Thyroid gland (tissue), 4 donors: Measurements from ENCODE around the gene DNER.

Source experiments
- POLR2A ChIP-seq, 2 donors: fragments of 450-650 bp; IDR thresholded peaks; one replicate each; pipeline ENCODE4 v1.6.1; 2017; ENCODE audit warnings: antibody characterized with exemption in 2 of 2, mild to moderate bottlenecking in 2 of 2, moderate library complexity in 1 of 2
- TF ChIP-seq, protein P1 (sequence below), 6 experiments: fragments of 200-600 bp in 3 of 6; fragments of 450-650 bp in 3 of 6; sonication (generic) in 3 of 6; IDR thresholded peaks; one replicate each; pipeline ENCODE4 v1.5.1; 2016 to 2019; ENCODE audit warnings: antibody characterized with exemption in 6 of 6, mild to moderate bottlenecking in 2 of 6, inconsistent platforms in 1 of 6, moderate library complexity in 1 of 6

DNA sequence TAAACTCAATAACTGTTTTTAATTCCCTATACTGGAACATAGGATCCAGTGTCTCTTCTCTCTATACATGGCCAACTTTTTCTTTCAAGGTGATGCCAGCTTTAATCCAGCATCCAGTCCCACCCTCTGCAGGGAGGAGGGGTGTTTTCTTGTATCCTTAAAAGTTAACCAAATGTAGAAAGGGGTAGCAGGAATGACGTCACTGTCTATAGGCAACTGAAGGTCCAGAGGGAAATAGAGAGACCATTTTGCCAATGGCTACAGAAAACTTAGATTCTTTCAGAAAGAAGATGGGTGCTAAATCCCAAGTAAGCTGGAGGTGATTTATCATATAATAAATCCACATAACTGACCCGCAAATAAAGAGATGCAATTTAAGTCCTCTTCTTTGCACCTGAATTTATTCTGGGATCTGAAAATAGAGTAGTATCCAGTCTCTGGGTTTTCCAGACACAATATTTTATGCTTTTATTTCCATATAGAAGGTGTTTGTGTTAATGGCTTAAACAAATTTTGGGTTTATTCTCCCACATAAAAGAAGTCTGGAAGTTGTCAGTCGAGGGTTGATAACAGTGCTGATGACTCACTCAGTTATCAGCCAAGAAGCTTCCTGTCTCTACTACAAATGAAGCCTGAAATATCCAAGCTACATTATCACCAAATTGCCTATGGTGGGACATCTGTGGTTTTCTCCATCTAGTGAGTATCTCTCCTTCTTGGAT is 5.7 kb upstream of the DNER start:
- TF ChIP-seq, protein P1, sequence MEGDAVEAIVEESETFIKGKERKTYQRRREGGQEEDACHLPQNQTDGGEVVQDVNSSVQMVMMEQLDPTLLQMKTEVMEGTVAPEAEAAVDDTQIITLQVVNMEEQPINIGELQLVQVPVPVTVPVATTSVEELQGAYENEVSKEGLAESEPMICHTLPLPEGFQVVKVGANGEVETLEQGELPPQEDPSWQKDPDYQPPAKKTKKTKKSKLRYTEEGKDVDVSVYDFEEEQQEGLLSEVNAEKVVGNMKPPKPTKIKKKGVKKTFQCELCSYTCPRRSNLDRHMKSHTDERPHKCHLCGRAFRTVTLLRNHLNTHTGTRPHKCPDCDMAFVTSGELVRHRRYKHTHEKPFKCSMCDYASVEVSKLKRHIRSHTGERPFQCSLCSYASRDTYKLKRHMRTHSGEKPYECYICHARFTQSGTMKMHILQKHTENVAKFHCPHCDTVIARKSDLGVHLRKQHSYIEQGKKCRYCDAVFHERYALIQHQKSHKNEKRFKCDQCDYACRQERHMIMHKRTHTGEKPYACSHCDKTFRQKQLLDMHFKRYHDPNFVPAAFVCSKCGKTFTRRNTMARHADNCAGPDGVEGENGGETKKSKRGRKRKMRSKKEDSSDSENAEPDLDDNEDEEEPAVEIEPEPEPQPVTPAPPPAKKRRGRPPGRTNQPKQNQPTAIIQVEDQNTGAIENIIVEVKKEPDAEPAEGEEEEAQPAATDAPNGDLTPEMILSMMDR (IDR thresholded peaks at IDR 0.05), result no peak
- TF ChIP-seq POLR2A (IDR thresholded peaks at IDR 0.05), result no peak
